ENCODE measurements around the gene ATP5F1A.
"Not testable (repeated sequence)": the region's sequence is repeated elsewhere in the genome, so short reads cannot be mapped to it uniquely, and the experiment has no call there.

Gene ATP5F1A

DNA sequence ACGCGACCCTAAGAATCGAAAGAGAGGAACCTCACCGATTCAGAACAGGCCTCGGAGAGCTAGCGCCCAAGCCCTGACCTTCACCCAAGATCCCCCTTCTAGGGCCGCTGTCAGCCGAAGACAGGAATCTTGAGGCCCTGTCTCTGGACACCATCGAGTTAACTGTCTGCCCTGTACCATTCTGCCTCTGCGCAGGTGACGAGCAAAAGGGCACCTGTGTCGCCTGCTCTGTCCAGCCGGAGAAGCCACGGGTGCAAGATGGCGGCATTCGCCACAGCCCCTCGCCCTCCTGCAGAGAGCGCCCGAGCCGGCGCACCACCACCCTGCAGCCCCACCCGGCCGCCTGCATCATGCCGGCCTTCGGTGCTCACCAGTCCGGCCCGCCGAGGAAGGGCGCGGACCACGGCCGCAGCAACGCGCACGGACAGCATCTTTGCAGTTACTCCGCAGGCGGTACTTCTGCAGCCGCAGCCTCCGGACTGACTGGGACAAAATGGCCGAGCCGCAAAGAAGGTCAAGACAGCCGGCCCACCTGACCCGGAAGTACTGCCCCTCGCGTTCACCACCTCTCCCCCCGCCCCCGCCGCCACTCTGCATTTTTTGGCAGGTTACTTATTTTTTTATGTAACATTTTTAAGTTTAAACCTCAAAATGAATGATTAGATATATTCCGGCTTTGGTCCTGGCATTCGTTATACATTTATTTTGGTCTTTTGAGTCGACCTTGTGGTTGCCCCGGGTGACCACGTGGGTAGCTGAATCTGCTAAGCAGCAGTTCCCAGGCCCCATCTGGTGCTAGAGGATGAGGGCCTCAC is at the start of gene ATP5F1A:
ATP5F1A (minus strand) TSS at position 496 of the 815 bp plus-strand sequence; CDS start at position 431, 65 bp downstream.
- DNase-seq (ENCODE audit: insufficient read length, low spot score) (peak; percentile 77), FAIRE-seq (no peak)

DNA sequence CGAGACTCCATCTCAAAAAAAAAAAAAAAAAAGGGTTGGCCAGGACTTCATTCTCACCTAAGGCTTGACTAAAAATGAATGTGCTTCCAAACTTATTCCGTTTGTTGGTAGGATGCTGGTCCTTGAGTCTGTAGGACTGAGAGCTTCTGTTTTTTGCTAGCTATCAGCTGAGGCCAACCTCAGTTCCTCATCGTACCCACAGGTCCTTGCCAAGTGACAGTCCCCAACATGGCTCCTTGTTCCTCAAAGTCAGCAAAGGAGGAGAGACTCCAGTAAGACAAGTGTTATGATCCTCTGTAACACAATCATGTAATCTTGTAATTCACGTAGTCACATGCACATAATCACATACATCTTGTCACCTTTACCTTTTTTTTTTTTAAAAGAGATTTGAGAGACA is 43.1 kb upstream of the ATP5F1A start:
- FAIRE-seq (no peak), DNase-seq (ENCODE audit: insufficient read length, low spot score) (no peak)

DNA sequence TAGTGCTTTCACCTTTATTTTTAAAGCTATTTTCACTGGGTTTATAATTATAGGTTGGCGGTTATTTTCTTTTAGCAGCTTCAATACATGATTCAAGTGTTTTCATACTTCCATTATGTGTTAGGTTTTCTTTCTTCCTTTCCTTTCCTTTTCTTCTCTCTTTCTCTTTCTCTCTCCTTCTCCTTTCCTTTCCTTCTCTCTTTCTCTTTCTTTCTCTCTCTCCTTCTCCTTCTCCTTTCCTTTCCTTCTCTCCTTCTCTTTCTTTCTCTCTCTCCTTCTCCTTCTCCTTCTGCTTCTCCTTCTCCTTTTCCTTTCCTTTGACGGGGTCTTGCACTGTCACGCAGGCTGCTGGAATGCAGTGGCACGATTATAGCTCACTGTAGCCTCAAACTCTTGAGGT is 42.1 kb upstream of the ATP5F1A start:
- no peak for FAIRE-seq
- DNase-seq (ENCODE audit: insufficient read length, low spot score) = no peak

DNA sequence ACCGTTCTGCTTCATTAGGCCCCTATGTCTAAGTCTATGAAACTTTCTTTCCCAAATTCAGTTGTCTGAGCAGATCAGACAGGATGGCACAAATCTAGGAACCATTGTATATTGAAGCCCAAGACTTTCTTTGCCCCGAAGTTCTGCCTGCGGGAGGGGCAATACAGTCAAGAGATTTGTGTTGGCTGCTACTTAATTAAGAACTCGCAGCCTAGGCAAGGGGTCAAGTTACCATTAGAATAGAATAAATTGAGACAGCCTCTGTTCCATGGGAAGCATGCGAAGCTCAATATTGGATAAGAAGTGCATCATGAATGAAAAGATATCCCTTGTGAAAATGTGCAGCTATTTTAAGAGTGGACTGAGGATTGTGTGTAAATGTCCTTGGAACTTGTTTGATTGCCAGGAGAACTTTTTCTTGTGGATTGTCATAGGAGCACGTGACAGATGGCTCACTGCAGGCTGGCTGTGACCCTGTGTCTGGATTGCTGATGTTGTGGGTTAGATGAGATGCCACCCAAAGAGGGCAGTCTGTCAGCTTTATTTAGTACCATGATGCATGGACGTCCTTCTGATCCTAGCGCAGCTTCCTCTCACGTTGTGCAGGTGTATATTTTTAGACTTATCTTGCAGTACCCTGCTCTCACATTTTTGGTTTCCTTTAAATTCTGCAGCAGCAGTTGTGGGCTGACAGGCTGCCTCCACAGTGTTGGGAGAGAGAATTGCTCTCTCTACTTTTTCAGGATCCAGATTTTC is 37.0 kb upstream of the ATP5F1A start:
- DNase-seq (ENCODE audit: insufficient read length, low spot score) (no peak), FAIRE-seq (no peak)

DNA sequence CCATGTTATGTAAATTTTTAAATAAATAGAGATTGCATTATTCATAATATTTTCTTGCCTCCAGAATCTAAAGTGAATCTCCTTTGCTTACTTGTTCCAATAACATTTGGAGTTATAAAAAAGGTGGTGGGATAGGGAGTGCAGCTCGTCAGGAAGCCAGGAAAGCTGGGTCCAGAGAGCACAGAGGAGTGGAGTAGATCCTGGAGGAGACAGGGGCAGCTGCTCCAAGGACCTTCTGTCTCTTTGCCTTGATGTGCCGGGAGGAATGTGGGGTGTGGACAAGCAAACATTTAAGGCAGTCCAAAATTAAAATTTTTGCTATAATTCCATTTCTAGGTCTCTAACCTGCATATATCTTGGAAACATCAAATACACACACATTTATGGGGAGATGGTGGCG is 35.4 kb upstream of the ATP5F1A start:
- FAIRE-seq (no peak), DNase-seq (ENCODE audit: insufficient read length, low spot score) (no peak)

DNA sequence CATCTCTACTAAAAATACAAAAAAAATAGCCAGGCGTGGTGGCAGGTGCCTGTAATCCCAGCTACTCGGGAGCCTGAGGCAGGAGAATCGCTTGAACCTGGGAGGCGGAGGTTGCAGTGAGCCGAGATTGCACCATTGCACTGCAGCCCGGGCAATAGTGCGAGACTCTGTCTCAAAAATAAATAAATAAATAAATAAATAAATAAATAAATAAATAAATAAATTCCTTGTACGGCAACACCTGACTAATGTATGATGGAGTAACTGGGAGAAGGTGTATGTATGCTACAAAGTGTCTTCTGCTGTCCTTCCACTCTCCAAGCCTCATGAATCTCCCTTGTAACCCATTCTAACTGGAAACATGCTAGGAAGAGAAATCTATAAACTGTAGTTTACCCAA is 32.5 kb upstream of the ATP5F1A start:
- not testable (repeated sequence) for FAIRE-seq

DNA sequence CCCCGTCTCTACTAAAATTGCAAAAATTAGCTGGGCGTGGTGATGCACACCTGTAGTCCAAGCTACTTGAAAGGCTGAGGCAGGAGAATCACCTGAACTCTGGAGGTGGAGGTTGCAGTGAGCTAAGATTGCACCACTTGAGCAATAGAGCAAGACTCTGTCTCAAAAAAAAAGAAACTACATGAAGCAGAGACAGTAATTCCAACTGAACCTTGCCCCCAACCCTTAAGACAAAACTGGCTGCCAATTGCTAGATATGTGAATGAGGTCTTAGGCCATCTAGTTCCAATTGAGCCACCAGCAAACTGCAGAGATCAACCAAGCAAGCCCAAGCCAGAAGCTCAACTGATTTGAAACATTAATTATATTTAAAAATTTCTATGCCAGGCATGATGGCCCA is 32.0 kb upstream of the ATP5F1A start:
- DNase-seq (ENCODE audit: insufficient read length, low spot score) = no peak
- no peak for FAIRE-seq

More for the DNA sequence above, 32.5 kb upstream of the ATP5F1A start:
- not testable (repeated sequence) for DNase-seq (ENCODE audit: insufficient read length, low spot score)

DNA sequence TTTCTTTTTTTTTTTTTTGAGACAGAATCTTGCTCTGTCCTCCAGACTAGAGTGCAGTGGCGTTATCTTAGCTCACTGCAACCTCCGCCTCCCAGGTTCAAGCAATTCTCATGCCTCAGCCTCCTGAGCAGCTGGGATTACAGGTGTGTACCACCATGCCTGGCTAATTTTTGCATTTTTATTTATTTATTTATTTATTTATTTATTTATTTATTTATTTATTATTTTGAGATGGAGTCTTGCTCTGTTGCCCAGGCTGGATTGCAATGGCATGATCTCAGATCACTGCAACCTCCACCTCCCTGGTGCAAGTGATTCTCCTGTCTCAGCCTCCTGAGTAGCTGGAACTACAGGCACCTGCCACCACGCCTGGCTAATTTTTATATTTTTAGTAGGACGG is 28.5 kb upstream of the ATP5F1A start:
- not testable (repeated sequence) for DNase-seq (ENCODE audit: insufficient read length, low spot score); FAIRE-seq

DNA sequence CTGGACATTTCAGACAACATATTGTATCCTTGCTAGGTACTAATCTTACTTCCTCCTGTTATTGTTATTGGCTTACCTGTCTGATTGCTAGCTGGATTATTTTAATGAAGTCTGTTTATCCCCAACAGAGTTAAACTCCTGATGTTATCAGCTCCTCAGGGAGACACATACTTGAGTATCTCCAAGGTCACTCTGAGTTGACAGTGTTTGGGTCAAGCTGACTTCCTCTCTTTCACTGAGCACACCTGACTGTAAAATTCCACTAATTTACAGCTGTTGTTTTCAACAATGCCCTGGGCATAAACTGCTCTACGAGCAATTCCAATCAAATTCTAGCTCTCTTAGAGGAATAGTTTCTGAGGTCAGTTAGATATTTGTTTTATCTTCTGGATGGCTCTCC is 15.7 kb upstream of the ATP5F1A start:
- FAIRE-seq = no peak

DNA sequence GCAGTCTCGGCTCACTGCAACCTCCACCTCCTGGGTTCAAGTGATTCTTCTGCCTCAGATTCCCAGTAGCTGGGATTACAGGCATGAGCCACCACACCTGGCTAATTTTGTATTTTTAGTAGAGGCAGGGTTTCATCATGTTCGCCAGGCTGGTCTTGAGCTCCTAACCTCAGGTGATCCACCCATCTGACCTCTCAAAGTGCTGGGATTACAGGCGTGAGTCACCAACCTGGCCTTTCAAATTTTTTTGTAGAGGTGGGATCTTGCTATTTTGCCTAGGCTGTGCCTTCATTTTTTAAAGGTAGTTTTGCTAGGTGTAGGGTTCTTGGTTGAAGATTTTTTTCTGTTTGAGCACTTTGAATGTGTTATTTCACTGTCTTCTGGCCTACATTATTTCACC is 12.3 kb upstream of the ATP5F1A start:
- no peak for FAIRE-seq
- DNase-seq (ENCODE audit: insufficient read length, low spot score) = no peak

More for the DNA sequence above, 15.7 kb upstream of the ATP5F1A start:
- DNase-seq (ENCODE audit: insufficient read length, low spot score) = no peak

DNA sequence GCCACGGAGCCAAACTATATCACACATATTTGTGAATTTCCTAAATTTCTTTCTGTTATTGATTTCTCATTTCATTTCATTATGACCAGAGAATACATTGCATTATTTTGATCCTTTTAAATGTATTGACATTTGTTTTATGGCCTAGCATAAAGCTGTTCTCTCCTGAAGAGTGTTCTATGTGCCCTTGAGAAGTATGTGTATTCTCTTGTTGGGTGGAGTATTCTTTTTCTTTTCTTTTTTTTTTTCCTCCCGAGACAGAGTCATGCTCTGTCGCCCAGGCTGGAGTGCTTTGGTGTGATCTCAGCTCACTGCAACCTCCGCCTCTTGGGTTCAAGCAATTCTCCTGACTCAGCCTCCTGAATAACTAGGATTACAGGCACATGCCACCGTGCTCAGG is 11.3 kb upstream of the ATP5F1A start:
- DNase-seq (ENCODE audit: insufficient read length, low spot score) (no peak), FAIRE-seq (no peak)

DNA sequence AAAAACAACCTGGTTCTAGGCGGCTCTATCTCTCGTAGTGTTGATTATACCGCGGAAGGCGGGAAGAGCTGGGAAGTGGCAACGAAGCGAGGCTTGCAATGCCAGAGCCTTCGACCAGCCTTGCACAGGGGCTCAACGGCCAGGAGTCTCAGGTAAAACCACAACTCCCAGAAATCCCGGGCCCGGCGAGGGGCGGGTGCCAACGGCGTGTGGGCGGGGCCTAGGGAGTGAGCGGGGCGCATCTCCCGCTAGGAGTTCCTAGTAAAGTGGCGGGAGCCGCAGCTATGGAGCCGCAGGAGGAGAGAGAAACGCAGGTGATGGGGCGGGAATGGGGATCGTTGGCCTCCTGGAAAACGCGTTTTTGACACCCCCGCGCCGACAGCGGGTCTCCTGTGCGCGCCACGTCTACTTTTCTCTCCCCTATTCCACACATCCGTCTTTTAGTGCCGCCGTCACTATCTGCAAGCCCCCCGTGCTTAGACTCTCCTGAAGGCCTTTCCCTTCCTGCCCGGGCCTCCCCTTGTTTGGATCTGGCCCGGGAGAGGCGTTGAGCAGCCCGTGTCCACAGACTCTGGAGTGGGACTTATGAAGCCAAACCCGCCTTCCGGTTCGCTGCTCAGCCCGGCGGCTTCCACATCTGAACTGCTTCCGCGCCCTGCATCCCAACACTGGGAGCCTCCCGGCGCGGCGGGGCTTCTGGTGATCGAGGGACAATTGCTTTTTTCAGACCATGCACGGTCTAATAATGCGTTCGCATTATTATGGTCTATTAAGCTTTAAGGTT is 6.2 kb upstream of the ATP5F1A start, which contains the start of gene HAUS1:
HAUS1 (plus strand) TSS at position 258 of the 784 bp plus-strand sequence; CDS start at position 285, 27 bp downstream.
- DNase-seq (ENCODE audit: insufficient read length, low spot score) = peak; percentile 86
- no peak for FAIRE-seq

DNA sequence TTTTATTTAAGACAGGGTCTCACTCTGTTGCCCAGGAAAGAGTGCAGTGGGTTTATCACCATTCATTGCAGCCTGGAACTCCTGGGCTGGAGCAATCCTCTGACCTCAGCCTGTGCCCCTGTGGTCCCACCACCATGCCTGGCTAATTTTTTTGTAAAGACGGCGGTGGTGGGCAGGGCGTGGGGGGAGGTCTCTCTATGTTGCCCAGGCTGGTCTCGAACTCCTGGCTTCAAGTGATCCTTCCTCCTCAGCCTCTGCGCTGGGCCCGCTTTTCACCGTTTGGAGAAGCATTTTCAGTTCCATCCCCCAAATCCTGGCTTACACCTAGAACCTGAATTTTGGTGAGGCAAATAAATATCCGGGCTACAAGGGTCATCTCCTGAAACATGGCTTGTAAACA is 1.4 kb upstream of the ATP5F1A start:
- no peak for DNase-seq (ENCODE audit: insufficient read length, low spot score)
- no peak for FAIRE-seq

DNA sequence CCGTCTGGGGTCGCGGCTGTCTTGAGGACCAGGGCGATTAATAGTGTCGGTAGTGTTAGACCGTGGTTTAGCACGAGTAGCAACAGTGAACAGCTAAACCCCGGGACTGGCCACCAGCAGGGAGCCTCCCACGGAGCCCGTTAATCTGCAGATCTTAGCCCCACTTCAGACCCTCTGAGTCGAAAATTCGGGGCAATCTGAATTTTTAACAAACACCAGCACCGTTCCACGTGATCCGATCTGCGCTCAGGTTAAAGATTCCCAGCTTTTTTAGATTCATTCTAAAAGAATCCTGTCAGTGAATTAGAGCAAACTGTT is 479 bp upstream of the ATP5F1A start:
- FAIRE-seq (no peak), DNase-seq (ENCODE audit: insufficient read length, low spot score) (no peak)

DNA sequence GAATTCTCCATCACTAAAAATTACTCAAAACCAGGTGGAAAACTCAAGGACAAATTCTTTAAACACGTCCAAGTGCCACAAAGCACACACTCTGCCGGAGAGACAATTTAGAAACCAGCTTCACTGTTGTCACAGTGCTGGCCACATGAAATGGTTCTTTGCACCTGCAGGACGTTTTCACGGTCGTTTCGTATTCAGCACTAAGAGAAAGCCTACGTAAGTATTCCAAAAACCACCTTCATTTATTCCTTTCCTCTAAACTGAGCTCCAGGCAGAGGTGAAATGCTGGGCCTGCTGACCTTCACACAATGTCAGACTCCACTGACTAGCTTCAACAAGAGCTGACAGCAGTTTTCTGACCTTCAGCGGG is 680 bp downstream of the ATP5F1A start:
- DNase-seq (ENCODE audit: insufficient read length, low spot score) (no peak), FAIRE-seq (no peak)

DNA sequence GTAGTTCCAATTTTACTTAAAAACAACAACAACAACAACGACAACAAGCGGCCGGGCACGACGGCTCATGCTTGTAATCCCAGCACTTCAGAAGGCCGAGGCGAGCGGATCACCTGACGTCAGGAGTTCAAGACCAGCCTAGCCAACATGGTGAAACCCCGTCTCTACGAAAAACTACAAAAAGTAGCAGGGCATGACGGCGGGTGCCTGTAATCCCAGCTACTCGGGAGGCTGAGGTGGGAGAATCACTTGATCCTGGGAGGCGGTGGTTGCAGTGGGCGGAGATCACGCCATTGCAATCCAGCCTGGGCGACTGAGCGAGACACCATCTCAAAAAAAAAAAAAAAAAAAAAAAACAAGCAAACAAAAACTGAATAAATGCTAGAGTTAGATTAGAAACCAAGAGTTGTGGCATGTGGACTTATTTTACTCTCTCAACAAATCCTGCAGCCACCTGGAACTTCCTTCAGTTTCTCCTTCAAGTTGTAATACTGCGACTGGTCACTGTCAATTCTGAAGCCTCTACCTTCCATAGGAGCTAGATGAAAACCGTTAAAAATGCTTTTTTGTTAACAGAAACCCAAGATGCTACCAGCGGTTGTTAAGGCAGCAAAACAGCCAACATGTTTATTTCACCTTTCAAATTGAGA is 1.3 kb downstream of the ATP5F1A start:
- no peak for DNase-seq (ENCODE audit: insufficient read length, low spot score)

DNA sequence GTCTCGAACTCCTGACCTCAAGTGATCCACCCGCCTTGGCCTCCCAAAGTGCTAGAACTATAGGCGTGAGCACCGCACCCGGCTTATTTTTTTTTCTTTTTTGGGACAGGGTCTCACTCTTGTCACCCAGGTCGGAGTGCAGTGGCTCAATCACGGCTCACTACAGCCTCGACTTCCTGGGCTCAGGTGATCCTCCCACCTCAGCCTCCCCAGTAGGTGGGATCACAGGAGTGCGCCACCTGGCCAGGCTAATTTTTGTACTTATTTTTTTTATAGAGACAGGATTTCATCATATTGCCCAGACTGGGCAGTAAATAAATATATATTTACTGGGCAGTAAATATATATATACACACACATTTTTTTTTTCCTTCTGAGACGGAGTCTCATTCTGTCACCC is 2.6 kb downstream of the ATP5F1A start:
- DNase-seq (ENCODE audit: insufficient read length, low spot score) = no peak
- no peak for FAIRE-seq

More for the DNA sequence above, 1.3 kb downstream of the ATP5F1A start:
- FAIRE-seq = no peak

DNA sequence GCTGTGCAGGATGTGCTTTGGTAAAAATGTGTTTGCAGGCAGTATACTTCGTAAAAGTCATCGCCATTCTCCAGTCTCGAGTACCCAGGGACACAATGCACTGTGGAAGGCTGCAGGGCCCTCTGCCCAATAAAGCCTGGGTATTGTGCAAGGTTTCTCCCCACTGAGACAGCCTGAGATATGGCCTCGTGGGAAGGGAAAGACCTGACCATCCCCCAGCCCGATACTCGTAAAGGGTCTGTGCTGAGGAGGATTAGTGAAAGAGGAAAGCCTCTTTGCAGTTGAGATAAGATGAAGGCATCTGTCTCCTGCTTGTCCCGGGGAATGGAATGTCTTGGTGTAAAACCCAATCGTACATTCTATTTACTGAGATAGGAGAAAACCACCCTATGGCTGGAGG is 9.6 kb downstream of the ATP5F1A start:
- FAIRE-seq; DNase-seq (ENCODE audit: insufficient read length, low spot score): not testable (repeated sequence)

DNA sequence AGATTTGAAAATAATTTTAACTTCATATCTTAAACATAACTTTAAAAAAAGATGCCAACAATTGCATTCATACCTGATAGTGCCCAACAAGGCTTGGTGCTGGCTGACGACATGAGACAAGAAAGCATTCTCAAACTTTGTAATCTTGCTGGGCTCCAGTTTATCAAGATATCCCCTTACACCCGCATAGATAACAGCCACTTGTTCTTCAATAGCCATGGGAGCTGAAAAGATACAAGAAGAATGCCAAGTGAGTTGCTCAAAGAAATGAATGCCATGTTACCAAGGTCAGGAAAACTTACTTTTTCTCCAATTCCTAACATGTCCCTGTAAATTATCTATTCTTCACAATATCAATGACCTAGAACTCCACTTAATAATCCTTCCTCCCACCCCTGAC is 13.7 kb downstream of the ATP5F1A start:
- FAIRE-seq = no peak
- DNase-seq (ENCODE audit: insufficient read length, low spot score) = no peak

DNA sequence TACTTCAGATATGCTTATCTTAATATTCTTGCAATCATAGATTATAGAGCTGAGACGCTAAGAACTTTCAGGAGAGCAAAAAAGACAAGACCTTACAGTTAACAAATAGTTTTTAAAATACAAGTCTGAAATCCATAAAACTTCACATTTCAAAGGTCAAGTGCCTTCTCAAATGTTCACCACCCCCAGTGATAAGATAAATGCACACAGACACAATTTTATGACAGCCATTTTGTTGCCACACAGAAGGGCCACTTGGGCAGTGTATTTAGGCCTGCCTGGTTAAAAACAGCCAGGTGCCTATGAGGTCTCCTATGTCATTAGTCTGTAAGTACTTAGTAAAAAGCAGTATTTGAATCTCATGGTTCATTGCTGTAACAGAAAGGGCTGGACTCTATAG is 17.9 kb downstream of the ATP5F1A start:
- no peak for FAIRE-seq

DNA sequence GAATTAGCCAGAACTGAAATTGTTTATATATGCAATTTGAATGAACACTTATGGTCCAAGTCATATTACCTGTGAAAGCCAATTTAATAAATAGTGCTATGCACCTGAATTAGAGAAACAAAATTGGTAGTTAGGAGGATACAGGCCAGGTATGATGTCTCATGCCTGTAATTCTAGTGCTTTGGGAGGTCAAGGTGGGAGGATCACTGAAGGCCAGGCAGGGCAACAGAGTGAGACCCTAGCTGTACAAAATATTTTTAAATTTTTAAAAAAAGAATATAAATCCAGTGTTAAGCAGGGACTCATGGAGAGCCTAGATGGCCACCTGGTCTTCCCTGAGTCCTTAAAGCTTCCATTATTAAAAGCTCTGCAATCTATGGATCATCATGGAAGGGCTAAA is 18.8 kb downstream of the ATP5F1A start:
- no peak for DNase-seq (ENCODE audit: insufficient read length, low spot score)
- FAIRE-seq = no peak

More for the DNA sequence above, 17.9 kb downstream of the ATP5F1A start:
- no peak for DNase-seq (ENCODE audit: insufficient read length, low spot score)
